CD4-positive, alpha-beta memory T cell (primary cell): ENCODE data around the gene GRHL3. TPM values are rescaled to one million over a fixed set of nuclear protein-coding genes. Genes with fewer than 3 reads are reported as not detected.

ENCODE experiments used
- CTCF ChIA-PET: fragments of 350-600 bp; sonication (Branson Sonifier 250); formaldehyde crosslinking; loops from one replicate; lab custom pipeline; 2021; ENCODE audit warnings: inconsistent platforms; ENCODE audit not compliant: partially characterized antibody; lab: Charles Lee
- POLR2A ChIA-PET: fragments of 350-600 bp; sonication (Branson Sonifier 250); formaldehyde crosslinking; loops from one replicate; lab custom pipeline; 2021; ENCODE audit not compliant: partially characterized antibody; lab: Charles Lee
- DNase-seq, 5 donors: peaks; one replicate each; pipeline versions ENCODE4 v3.0.0 to v3.0.0-alpha.2; 2020 to 2022; ENCODE audit warnings: mixed read lengths in 1 of 5
- H3K27ac ChIP-seq: one replicate; pipeline ENCODE4 v1.7.0; 2013; ENCODE audit warnings: low read depth, low read length
- H3K27me3 ChIP-seq: 2 replicates; pipeline ENCODE4 v1.7.0; 2013; ENCODE audit warnings: mild to moderate bottlenecking, low read length, moderate library complexity; ENCODE audit not compliant: insufficient read depth
- H3K36me3 ChIP-seq: 2 replicates; pipeline ENCODE4 v1.7.0; 2013; ENCODE audit warnings: mild to moderate bottlenecking, low read length, moderate library complexity; ENCODE audit not compliant: insufficient read depth
- H3K4me1 ChIP-seq: 2 replicates; pipeline ENCODE4 v1.7.0; 2013; ENCODE audit warnings: mild to moderate bottlenecking, low read length, moderate library complexity; ENCODE audit not compliant: insufficient read depth
- H3K4me3 ChIP-seq, 2 donors: one replicate each; pipeline ENCODE4 v1.7.0; 2013; ENCODE audit warnings: low read length in 2 of 2, mild to moderate bottlenecking in 1 of 2
- H3K9me3 ChIP-seq, 2 donors: one replicate each; pipeline ENCODE4 v1.7.0; 2013; ENCODE audit warnings: low read length in 2 of 2, control low read depth in 1 of 2; ENCODE audit not compliant: control insufficient read depth in 1 of 2
- H3K27ac Mint-ChIP-seq, 7 donors: one replicate each; pipeline ENCODE4 v1.8.0; 2020 to 2021; ENCODE audit warnings: mixed read lengths in 7 of 7, mild to moderate bottlenecking in 6 of 7, inconsistent platforms in 3 of 7, moderate library complexity in 3 of 7
- H3K27me3 Mint-ChIP-seq, 2 donors: one replicate each; pipeline ENCODE4 v1.8.0; 2020 to 2021; ENCODE audit warnings: mixed read lengths in 2 of 2
- H3K36me3 Mint-ChIP-seq, 2 donors: one replicate each; pipeline ENCODE4 v1.8.0; 2020 to 2021; ENCODE audit warnings: mixed read lengths in 2 of 2, inconsistent platforms in 1 of 2, mild to moderate bottlenecking in 1 of 2
- H3K4me1 Mint-ChIP-seq, 4 donors: one replicate each; pipeline ENCODE4 v1.8.0; 2020 to 2021; ENCODE audit warnings: mixed read lengths in 4 of 4, mild to moderate bottlenecking in 1 of 4
- H3K4me3 Mint-ChIP-seq, 8 donors: one replicate each; pipeline ENCODE4 v1.8.0; 2020 to 2021; ENCODE audit warnings: mixed read lengths in 8 of 8, mild to moderate bottlenecking in 7 of 8, moderate library complexity in 6 of 8, inconsistent platforms in 3 of 8
- H3K9me3 Mint-ChIP-seq, 8 donors: one replicate each; pipeline ENCODE4 v1.8.0; 2020 to 2021; ENCODE audit warnings: mixed read lengths in 8 of 8, mild to moderate bottlenecking in 5 of 8, inconsistent platforms in 3 of 8, moderate library complexity in 1 of 8
- intact Hi-C: fragments of 100-400 bp; cut with micrococcal nuclease; formaldehyde crosslinking; loops from one replicate; pipeline ENCODE4 v1.15.1; 2023
- polyA plus RNA-seq, 2 donors: library from polyadenylated mRNA; unstranded; fragments of 300-500 nt; fragmentation: Illumina TruSeq; gene quantifications; one replicate each; pipeline ENCODE4 v1.2.3, GENCODE V29; 2021
- total RNA-seq, 2 experiments: library from RNA; stranded (reverse); gene quantifications; one replicate each; pipeline ENCODE4 v1.2.3, GENCODE V29; 2021

GRHL3 gene
- total and polyA plus RNA-seq, 4 experiments from 2014 or later, result not detected

DNA sequence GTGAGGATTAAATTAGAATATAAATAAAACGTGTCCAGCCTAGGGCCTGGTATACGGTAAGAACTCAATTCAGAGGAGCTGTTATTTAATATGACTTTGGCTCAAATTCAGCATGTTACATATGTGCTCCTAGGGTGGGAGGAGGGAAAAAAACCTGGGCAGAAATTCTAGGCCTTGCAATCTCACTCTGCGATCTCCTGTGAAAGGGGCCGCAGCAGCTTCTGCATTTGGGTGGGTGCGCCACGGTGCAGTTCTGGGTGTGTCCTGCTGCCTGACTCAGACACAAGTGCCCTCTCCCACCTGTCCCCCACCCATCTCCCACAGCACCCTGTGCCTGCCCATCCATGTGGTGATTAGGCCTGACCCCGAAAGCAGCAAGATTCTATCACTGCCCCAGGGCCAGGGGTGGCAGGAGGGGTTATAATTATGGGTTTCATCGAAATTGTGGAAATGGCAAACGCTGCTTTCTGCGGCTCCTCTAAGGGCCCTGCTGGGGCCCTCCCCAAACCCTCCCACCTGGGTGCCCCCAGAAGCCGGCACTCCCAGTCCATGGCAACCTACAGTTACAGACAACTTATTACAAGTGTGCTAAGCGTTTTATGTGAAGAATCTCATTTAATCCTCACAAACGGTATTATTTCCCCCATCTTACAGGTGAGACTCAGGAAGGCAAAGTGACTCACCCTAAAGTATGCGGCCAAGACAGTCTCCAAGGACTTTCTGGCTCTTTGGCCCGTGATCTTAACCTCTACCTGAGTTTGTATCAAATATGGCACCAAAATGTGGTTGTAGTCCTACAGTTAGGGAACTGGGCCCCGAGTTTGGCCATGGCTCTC lies 25.5 kb upstream of the GRHL3 start:
- ChIA-PET POLR2A (no interaction called here), CTCF (no interaction called here)
- no peaks in the 10 kb centered on the region for H3K36me3 Mint-ChIP-seq
- no peaks in the 10 kb centered on the region for H3K36me3 ChIP-seq
- H3K27me3 ChIP-seq, result no peaks in the 10 kb centered on the region
- H3K9me3 ChIP-seq, result no peaks in the 10 kb centered on the region
- no peaks in the 10 kb centered on the region for H3K4me1 Mint-ChIP-seq
- intact Hi-C loops, result no loop called here
- no peak overlapping the region for H3K4me3 ChIP-seq
- no peak for DNase-seq
- no peak overlapping the region for H3K4me3 Mint-ChIP-seq
- peaks cover 4 to 5% of the 10 kb centered on the region in 2 donors for H3K27me3 Mint-ChIP-seq
- H3K27ac ChIP-seq, result no peak overlapping the region
- no peak overlapping the region for H3K27ac Mint-ChIP-seq
- no peaks in the 10 kb centered on the region for H3K4me1 ChIP-seq
- H3K9me3 Mint-ChIP-seq, result no peaks in the 10 kb centered on the region

DNA sequence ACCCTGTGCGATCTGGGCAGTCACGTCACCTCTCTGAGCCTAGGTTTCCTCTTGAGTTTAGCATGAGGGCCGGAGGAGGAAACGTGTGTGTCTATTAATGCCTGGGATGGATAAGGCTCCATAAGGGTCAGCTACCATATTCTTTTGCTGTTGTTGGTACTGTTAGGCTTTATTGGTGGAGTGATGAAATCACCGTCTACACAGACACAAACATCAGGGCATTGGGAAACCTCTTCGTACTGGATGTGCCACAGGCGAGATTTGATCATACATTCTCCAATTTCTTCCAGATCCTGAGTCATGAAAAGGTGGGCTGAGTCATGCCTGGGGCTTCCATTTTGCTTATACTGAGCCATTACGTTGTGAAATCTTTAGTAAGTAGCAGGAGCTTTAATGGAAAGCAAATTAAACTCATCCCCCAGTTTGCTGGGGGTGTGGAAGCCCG lies 24.9 kb upstream of the GRHL3 start:
- CTCF ChIA-PET, result interaction anchor here (1.2 kb wide), 1 partner anchor 97 kb away, joined by 3 read pairs; no protein-coding TSS in a partner anchor
- intact Hi-C loops, result no loop called here

DNA sequence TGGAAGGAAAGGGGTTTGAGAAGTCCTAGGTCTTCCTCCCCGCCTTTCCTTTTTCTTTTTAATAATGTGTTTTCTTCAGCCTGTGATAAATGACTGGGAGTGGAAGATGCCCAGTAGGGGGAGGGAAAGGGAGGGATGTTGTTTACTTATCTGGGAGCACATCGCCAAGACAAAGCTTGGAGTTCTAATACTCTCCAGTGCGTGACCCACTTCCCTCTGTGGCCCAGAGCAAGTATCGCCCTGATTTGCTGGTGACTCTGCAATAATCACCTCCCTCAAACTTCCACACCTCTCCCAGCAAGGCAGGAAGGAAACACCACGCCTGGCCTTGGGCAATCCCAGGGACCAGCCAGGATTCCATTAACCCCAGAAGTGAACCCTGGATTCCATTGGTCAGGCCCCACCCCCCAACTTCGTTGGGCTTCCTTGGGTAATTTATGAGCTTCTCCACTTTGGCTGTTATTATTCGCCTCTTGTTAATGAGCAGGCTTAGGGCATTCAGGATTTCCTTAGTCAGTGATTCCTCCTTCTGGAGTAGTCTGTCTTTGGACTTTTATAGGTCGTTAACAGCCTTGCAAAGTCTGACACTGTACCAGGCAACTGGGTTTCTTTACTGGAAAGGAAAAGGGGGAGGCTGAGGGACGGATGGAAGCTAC lies 24.3 kb upstream of the GRHL3 start:
- Histone ChIP-seq H3K4me1 (no peaks in the 10 kb centered on the region), H3K27me3 (no peaks in the 10 kb centered on the region), H3K36me3 (no peaks in the 10 kb centered on the region), H3K4me3 (no peak overlapping the region), H3K9me3 (no peaks in the 10 kb centered on the region), H3K27ac (no peak overlapping the region)
- Mint-ChIP-seq H3K4me1 (no peaks in the 10 kb centered on the region), H3K36me3 (no peaks in the 10 kb centered on the region), H3K27ac (peak overlapping the region in 1 of 7 donors; percentile 14), H3K9me3 (no peaks in the 10 kb centered on the region), H3K27me3 (peaks cover 4 to 7% of the 10 kb centered on the region in 2 donors), H3K4me3 (no peak overlapping the region)
- no peak for DNase-seq
- POLR2A ChIA-PET, result no interaction called here
- intact Hi-C loops, result no loop called here
- CTCF ChIA-PET, result interaction anchor here (0.6 to 1.2 kb wide), 2 partner anchors 96 to 369 kb away, joined by 3 read pairs; no protein-coding TSS in a partner anchor

More for the DNA sequence above, 24.9 kb upstream of the GRHL3 start:
- DNase-seq, result no peak
- POLR2A ChIA-PET, result no interaction called here
- Mint-ChIP-seq H3K36me3 (no peaks in the 10 kb centered on the region), H3K9me3 (no peaks in the 10 kb centered on the region), H3K4me3 (no peak overlapping the region), H3K27ac (no peak overlapping the region), H3K4me1 (no peaks in the 10 kb centered on the region), H3K27me3 (peaks cover 4 to 7% of the 10 kb centered on the region in 2 donors)
- no peaks in the 10 kb centered on the region for H3K4me1 ChIP-seq
- no peaks in the 10 kb centered on the region for H3K36me3 ChIP-seq
- no peak overlapping the region for H3K27ac ChIP-seq
- no peaks in the 10 kb centered on the region for H3K27me3 ChIP-seq
- H3K9me3 ChIP-seq, result no peaks in the 10 kb centered on the region
- no peak overlapping the region for H3K4me3 ChIP-seq

DNA sequence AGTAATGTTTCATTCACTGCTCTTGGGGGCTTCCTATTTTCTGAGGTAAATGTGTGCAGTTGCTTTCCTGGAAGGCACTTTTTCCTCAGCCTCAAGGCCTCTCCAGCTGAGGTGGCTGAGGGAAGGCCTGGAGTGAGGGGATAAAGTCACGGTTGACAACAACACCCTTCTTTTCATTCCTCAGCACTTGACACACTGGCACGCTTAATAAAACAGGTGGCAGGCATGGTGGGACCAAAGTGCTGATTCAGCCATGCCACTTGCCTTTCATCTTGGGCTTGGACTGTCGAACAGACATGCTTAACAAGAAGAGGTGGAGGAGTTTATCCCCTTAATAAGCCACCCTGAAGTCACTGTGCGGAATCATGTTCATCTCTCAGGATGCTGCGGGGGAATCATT lies 23.6 kb upstream of the GRHL3 start:
- no peak for DNase-seq
- H3K36me3 ChIP-seq, result no peaks in the 10 kb centered on the region
- H3K27me3 ChIP-seq, result no peaks in the 10 kb centered on the region
- no peaks in the 10 kb centered on the region for H3K9me3 Mint-ChIP-seq
- ChIA-PET POLR2A (no interaction called here), CTCF (interaction anchor here (1.2 kb wide), 1 partner anchor 96 kb away, joined by 3 read pairs; no protein-coding TSS in a partner anchor)
- no peaks in the 10 kb centered on the region for H3K4me1 ChIP-seq
- H3K9me3 ChIP-seq, result no peaks in the 10 kb centered on the region
- peaks cover 4 to 7% of the 10 kb centered on the region in 2 donors for H3K27me3 Mint-ChIP-seq
- H3K27ac Mint-ChIP-seq, result no peak overlapping the region
- H3K27ac ChIP-seq, result no peak overlapping the region
- intact Hi-C loops, result no loop called here
- no peaks in the 10 kb centered on the region for H3K4me1 Mint-ChIP-seq
- no peak overlapping the region for H3K4me3 Mint-ChIP-seq
- no peak overlapping the region for H3K4me3 ChIP-seq
- no peaks in the 10 kb centered on the region for H3K36me3 Mint-ChIP-seq

DNA sequence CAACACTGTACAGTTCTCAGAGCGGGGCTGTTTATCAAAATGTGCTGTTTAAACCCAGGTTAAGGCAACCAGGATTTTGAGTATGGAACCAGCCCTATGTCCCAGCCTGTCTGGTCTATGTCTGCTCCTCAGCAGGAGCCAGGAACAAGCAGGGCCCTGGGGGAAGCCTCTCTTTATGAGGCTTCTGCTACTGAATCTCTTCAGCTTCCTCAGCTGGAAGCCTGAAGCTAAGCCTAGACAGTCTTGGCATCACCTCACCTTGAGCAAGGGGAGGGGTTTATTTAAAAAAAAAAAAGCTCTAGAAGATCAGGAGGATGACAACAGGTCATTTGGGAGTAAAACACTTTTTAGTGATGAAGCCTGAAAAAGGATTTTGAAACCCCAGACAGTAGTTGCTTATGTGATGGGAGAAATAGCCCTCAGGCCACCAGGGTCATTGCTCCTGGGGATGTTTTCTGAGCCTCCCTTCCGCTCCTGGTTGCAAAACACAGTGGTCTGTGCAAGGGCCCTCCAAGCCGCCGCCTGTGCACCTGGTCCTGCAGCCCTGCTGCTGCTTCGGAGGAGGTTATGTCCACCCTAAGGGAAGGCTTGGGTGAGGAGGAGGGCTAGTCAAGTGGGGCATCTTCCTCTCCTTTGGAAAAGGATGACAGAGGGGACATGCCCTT lies 21.8 kb upstream of the GRHL3 start:
- no peaks in the 10 kb centered on the region for H3K27me3 ChIP-seq
- H3K27me3 Mint-ChIP-seq, result peaks cover 7 to 11% of the 10 kb centered on the region in 2 donors
- intact Hi-C loops, result no loop called here
- POLR2A ChIA-PET, result no interaction called here
- H3K4me3 Mint-ChIP-seq, result no peak overlapping the region
- H3K4me1 Mint-ChIP-seq, result no peaks in the 10 kb centered on the region
- H3K36me3 ChIP-seq, result no peaks in the 10 kb centered on the region
- no peak overlapping the region for H3K4me3 ChIP-seq
- H3K27ac Mint-ChIP-seq, result no peak overlapping the region
- no peak overlapping the region for H3K27ac ChIP-seq
- H3K9me3 ChIP-seq, result no peaks in the 10 kb centered on the region
- no peaks in the 10 kb centered on the region for H3K4me1 ChIP-seq
- DNase-seq, result no peak
- CTCF ChIA-PET, result interaction anchor here (0.9 kb wide), 1 partner anchor 147 kb away, joined by 4 read pairs; no protein-coding TSS in a partner anchor
- peaks cover 0 to 2% (median 0%) of the 10 kb centered on the region in 8 donors for H3K9me3 Mint-ChIP-seq
- no peaks in the 10 kb centered on the region for H3K36me3 Mint-ChIP-seq

DNA sequence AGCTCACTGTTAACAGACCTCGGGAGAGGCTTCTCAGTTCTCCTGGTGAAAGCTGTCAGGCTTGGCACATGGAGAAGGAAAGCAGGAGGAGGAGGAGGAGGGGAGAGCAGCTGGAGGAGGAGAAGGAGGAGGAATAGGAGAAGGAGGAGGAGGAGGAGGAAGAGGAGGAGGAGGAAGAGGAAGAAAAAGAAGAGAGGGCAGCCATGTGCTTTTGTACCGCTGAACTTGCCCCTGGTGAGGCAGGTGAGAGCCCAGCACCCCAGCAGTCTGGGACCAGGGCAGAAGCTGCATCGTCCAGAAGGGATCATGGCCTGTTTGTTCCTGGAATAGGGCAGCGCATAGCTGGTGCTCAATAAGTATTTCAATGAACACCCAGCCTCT lies 21.3 kb upstream of the GRHL3 start:
- Histone ChIP-seq H3K27ac (no peak overlapping the region), H3K9me3 (no peaks in the 10 kb centered on the region), H3K4me3 (no peak overlapping the region), H3K36me3 (no peaks in the 10 kb centered on the region), H3K4me1 (no peaks in the 10 kb centered on the region), H3K27me3 (no peaks in the 10 kb centered on the region)
- Mint-ChIP-seq H3K36me3 (no peaks in the 10 kb centered on the region), H3K4me3 (no peak overlapping the region), H3K4me1 (no peaks in the 10 kb centered on the region), H3K27ac (no peak overlapping the region), H3K9me3 (peaks cover 0 to 2% (median 0%) of the 10 kb centered on the region in 8 donors), H3K27me3 (peaks cover 7 to 16% of the 10 kb centered on the region in 2 donors)
- POLR2A ChIA-PET, result no interaction called here
- intact Hi-C loops, result no loop called here
- CTCF ChIA-PET, result no interaction called here
- no peak for DNase-seq

DNA sequence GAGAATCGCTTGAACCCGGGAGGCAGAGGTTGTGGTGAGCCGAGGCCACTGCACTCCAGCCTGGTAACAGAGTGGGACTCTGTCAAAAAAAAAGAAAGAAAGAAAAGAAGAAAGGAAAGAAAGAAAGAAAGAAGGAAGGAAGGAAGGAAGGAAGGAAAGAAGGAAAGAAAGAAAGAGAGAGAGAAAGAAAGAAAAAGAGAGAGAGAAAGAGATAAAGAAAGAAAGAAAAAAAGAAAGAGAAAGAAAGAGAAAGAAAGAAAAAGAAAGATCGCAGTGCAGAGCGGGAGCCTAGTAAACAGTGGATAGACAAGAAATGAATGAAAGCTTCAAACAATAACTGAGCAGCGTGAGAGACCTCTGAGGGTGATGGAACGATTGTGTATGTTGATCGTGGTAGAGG lies 20.6 kb upstream of the GRHL3 start:
- Mint-ChIP-seq H3K4me1 (no peaks in the 10 kb centered on the region), H3K27ac (no peak overlapping the region), H3K36me3 (no peaks in the 10 kb centered on the region), H3K27me3 (peaks cover 7 to 16% of the 10 kb centered on the region in 2 donors), H3K4me3 (no peak overlapping the region), H3K9me3 (peaks cover 0 to 2% (median 0%) of the 10 kb centered on the region in 8 donors)
- intact Hi-C loops, result no loop called here
- Histone ChIP-seq H3K4me1 (no peaks in the 10 kb centered on the region), H3K9me3 (no peaks in the 10 kb centered on the region), H3K27ac (no peak overlapping the region), H3K4me3 (no peak overlapping the region), H3K36me3 (no peaks in the 10 kb centered on the region), H3K27me3 (no peaks in the 10 kb centered on the region)
- ChIA-PET POLR2A (no interaction called here), CTCF (no interaction called here)
- DNase-seq, result no peak
